ENCODE measurements around the gene TSPAN18.

DNA sequence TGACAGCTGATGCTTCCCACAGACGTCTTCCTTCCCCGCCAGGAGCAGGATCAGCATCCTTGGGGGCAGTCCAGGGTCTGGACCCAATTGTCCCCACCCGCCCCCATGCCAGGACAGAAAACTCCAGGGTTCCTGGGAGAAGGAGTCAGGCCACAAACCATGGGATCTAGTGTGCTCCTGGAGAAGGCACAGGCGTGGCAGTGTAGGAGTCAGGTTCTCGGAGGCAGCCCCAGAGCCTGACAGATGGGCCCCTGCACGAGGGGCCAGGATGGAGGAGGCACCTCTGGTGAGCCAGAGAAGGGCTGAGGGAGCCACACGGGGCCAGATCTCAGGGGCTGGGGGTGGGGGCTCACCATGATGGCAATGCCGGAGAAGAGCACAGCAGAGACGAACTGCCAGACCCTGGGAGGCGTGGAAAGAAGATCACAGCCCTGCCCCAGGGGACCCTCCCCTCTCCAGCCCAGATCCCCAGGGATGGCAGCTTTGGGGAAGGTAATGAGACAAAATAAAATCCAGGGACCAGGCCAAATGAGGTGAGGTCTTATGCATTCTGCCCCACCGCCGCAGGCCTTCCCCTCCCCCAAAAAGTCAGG, 210.3 kb downstream of the TSPAN18 start:
- TF ChIP-seq CTCF (conservative IDR thresholded peaks at IDR 0.05; ENCODE audit: low read depth in 2 of 2), result no peak
- no peak for TF ChIP-seq CREB1 (CRISPR knock-in tag; IDR thresholded peaks at IDR 0.05; ENCODE audit: low read depth)
- TF ChIP-seq REST (IDR thresholded peaks at IDR 0.05; ENCODE audit: unreplicated experiment), result no peak
- no peak for TF ChIP-seq EZH2 (IDR thresholded peaks at IDR 0.05; ENCODE audit: low read depth, unreplicated experiment)
- no peak for TF ChIP-seq POLR2AphosphoS5 (IDR thresholded peaks at IDR 0.05; ENCODE audit: low read depth)
- no peak for TF ChIP-seq JUNB (IDR thresholded peaks at IDR 0.05; ENCODE audit: unreplicated experiment)
- no peak for TF ChIP-seq EZH2phosphoT487 (IDR thresholded peaks at IDR 0.05; ENCODE audit: unreplicated experiment)
- no peak for TF ChIP-seq NANOG (IDR thresholded peaks at IDR 0.05; ENCODE audit: borderline replicate concordance)
- TF ChIP-seq, protein P1, sequence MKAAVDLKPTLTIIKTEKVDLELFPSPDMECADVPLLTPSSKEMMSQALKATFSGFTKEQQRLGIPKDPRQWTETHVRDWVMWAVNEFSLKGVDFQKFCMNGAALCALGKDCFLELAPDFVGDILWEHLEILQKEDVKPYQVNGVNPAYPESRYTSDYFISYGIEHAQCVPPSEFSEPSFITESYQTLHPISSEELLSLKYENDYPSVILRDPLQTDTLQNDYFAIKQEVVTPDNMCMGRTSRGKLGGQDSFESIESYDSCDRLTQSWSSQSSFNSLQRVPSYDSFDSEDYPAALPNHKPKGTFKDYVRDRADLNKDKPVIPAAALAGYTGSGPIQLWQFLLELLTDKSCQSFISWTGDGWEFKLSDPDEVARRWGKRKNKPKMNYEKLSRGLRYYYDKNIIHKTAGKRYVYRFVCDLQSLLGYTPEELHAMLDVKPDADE (IDR thresholded peaks at IDR 0.05), result no peak
- no peak for TF ChIP-seq STAT1 (IDR thresholded peaks at IDR 0.05; ENCODE audit: unreplicated experiment)

Measured in GM23338 (cell line).